Peyer's patch (tissue), 4 donors: ENCODE results near the gene PPT2. TPM values are rescaled to one million over a fixed set of nuclear protein-coding genes. Genes with fewer than 3 reads are reported as not detected.

Experiments used
- DNase-seq, 3 donors: peaks; one replicate each; pipeline ENCODE4 v3.0.0-alpha.2; 2017 to 2019
- H3K27ac ChIP-seq, 4 donors: fragments of 200-600 bp; sonication (generic); one replicate each; pipeline ENCODE4 v1.5.1; 2016 to 2019
- H3K27me3 ChIP-seq, 2 donors: fragments of 200-600 bp; sonication (generic); one replicate each; pipeline ENCODE4 v1.5.1; 2019
- H3K36me3 ChIP-seq, 3 donors: fragments of 200-600 bp; sonication (generic); one replicate each; pipeline ENCODE4 v1.5.1; 2016 to 2019
- H3K4me1 ChIP-seq, 4 donors: fragments of 200-600 bp; sonication (generic); one replicate each; pipeline ENCODE4 v1.5.1; 2016 to 2019
- H3K4me3 ChIP-seq, 4 donors: fragments of 200-600 bp; sonication (generic); 1 replicate in 3 of 4; 2 replicates in 1 of 4; pipeline ENCODE4 v1.5.1; 2016 to 2019; ENCODE audit warnings: mild to moderate bottlenecking in 1 of 4
- H3K9me3 ChIP-seq, 4 donors: fragments of 200-600 bp; sonication (generic); one replicate each; pipeline ENCODE4 v1.5.1; 2016 to 2019; ENCODE audit warnings: mild to moderate bottlenecking in 1 of 4
- CTCF ChIP-seq, 6 experiments: fragments of 450-650 bp in 4 of 6; fragments of 200-600 bp in 2 of 6; sonication (generic) in 1 of 6; IDR thresholded peaks; one replicate each; pipeline ENCODE4 v1.5.1; 2017 to 2019; ENCODE audit warnings: antibody characterized with exemption in 6 of 6, mild to moderate bottlenecking in 3 of 6, moderate library complexity in 1 of 6
- POLR2A ChIP-seq, 2 donors: fragments of 450-650 bp; IDR thresholded peaks; one replicate each; pipeline ENCODE4 v1.5.1; 2017; ENCODE audit warnings: antibody characterized with exemption in 2 of 2, mild to moderate bottlenecking in 2 of 2, moderate library complexity in 2 of 2
- total RNA-seq, 4 donors: library from RNA; depleted of rRNA; stranded (reverse); fragments of >200 nt; gene quantifications; one replicate each; pipeline ENCODE4 v1.1.0, GENCODE V29; 2016

The PPT2 gene
- total RNA-seq, 4 donors from 2014 or later: 7.4 to 121 (median 26.9) TPM

- no peaks in the 10 kb centered on the region for H3K27me3 ChIP-seq
- H3K9me3 ChIP-seq: no peaks in the 10 kb centered on the region
- no peaks in the 10 kb centered on the region for H3K36me3 ChIP-seq
- no peak for DNase-seq
- TF ChIP-seq POLR2A (IDR thresholded peaks at IDR 0.05) (no peak), CTCF (IDR thresholded peaks at IDR 0.05) (no peak)
- H3K27ac ChIP-seq: no peak overlapping the region
- H3K4me1 ChIP-seq: peaks cover 0 to 10% (median 0%) of the 10 kb centered on the region in 4 donors
- H3K4me3 ChIP-seq: no peak overlapping the region
Observed at GRCh38 chr6:32200711-32201475, 47.0 kb downstream of the PPT2 start.

DNA sequence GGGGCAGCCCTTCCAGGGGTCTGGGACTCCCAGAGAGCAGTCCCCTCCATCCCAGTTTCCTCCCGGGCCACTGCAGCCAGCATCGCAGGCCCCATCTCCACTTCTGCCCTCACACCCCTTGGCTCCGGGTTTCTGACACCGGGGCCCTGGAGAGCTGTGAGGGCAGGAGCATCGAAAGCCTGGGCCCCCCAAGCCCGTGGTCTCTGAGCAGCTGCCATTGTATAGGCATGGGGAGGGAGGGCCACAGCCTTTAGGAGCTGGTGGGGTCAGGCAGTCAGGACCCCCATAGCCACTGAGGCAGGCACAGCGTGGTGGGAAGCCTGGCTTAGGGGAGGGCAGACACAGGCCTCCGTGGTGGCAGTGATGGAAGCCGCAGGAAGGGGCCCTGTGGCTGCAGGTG, 48.2 kb downstream of the PPT2 start:
- no peaks in the 10 kb centered on the region for H3K27me3 ChIP-seq
- peaks cover 0 to 3% (median 0%) of the 10 kb centered on the region in 4 donors for H3K4me1 ChIP-seq
- TF ChIP-seq CTCF (IDR thresholded peaks at IDR 0.05) (no peak), POLR2A (IDR thresholded peaks at IDR 0.05) (no peak)
- H3K9me3 ChIP-seq: no peaks in the 10 kb centered on the region
- no peaks in the 10 kb centered on the region for H3K36me3 ChIP-seq
- no peak overlapping the region for H3K27ac ChIP-seq
- no peak for DNase-seq
- no peak overlapping the region for H3K4me3 ChIP-seq

- Histone ChIP-seq H3K9me3 (no peaks in the 10 kb centered on the region), H3K36me3 (no peaks in the 10 kb centered on the region), H3K27me3 (no peaks in the 10 kb centered on the region), H3K4me1 (no peaks in the 10 kb centered on the region), H3K27ac (no peak overlapping the region), H3K4me3 (no peak overlapping the region)
- no peak for TF ChIP-seq POLR2A (IDR thresholded peaks at IDR 0.05)
- no peak for TF ChIP-seq CTCF (IDR thresholded peaks at IDR 0.05)
- DNase-seq: no peak
Observed at GRCh38 chr6:32203426-32204267, 49.7 kb downstream of the PPT2 start.

GRCh38 chr6:32204268-32204715, 50.4 kb downstream of the PPT2 start:
- Histone ChIP-seq H3K4me1 (no peaks in the 10 kb centered on the region), H3K36me3 (no peaks in the 10 kb centered on the region), H3K9me3 (no peaks in the 10 kb centered on the region), H3K4me3 (no peak overlapping the region), H3K27me3 (no peaks in the 10 kb centered on the region), H3K27ac (no peak overlapping the region)
- DNase-seq: no peak
- TF ChIP-seq POLR2A (IDR thresholded peaks at IDR 0.05): no peak
- no peak for TF ChIP-seq CTCF (IDR thresholded peaks at IDR 0.05)

- TF ChIP-seq CTCF (IDR thresholded peaks at IDR 0.05) (no peak), POLR2A (IDR thresholded peaks at IDR 0.05) (no peak)
- no peak overlapping the region for H3K27ac ChIP-seq
Observed at GRCh38 chr6:32208996-32209395, 55.1 kb downstream of the PPT2 start.

More at GRCh38 chr6:32208996-32209395, 55.1 kb downstream of the PPT2 start:
- Histone ChIP-seq H3K36me3 (no peaks in the 10 kb centered on the region), H3K9me3 (no peaks in the 10 kb centered on the region), H3K27me3 (no peaks in the 10 kb centered on the region), H3K4me1 (no peaks in the 10 kb centered on the region), H3K4me3 (no peak overlapping the region)
- DNase-seq: no peak
